NB4 (cell line): ENCODE measurements around the gene EPS8L2.

Experiments used
- DNase-seq: peaks from one replicate; pipeline ENCODE4 v3.0.0; 2010; ENCODE audit warnings: low read depth
- H3K4me3 ChIP-seq: one replicate; pipeline ENCODE4 v1.5.1; 2011; ENCODE audit warnings: mild to moderate bottlenecking, low read depth, low read length, moderate library complexity
- MYC ChIP-seq: IDR thresholded peaks from 2 replicates; pipeline ENCODE4 v1.6.1; 2011; ENCODE audit warnings: low read depth, low read length
- POLR2A ChIP-seq: IDR thresholded peaks from 2 replicates; pipeline ENCODE4 v1.6.1; 2011; ENCODE audit warnings: mild to moderate bottlenecking; ENCODE audit not compliant: insufficient read length; ENCODE audit errors: extremely low read depth
- TF ChIP-seq, protein P1 (sequence below): IDR thresholded peaks from one replicate; pipeline ENCODE4 v1.5.1; 2012; ENCODE audit warnings: low read depth, low read length
- TF ChIP-seq, protein P2 (sequence below): IDR thresholded peaks from 2 replicates; pipeline ENCODE4 v1.6.1; 2011; ENCODE audit warnings: low read depth, low read length

Gene EPS8L2

GRCh38 chr11:705646-706438 is at the start of gene EPS8L2:
Gene EPS8L2, plus strand, starts transcription at chr11:706231. Its CDS starts 3,177 bp downstream, at chr11:709408.
- H3K4me3 ChIP-seq = no peak within 1 kb of the TSS
- no peak for DNase-seq
- TF ChIP-seq, protein P1, sequence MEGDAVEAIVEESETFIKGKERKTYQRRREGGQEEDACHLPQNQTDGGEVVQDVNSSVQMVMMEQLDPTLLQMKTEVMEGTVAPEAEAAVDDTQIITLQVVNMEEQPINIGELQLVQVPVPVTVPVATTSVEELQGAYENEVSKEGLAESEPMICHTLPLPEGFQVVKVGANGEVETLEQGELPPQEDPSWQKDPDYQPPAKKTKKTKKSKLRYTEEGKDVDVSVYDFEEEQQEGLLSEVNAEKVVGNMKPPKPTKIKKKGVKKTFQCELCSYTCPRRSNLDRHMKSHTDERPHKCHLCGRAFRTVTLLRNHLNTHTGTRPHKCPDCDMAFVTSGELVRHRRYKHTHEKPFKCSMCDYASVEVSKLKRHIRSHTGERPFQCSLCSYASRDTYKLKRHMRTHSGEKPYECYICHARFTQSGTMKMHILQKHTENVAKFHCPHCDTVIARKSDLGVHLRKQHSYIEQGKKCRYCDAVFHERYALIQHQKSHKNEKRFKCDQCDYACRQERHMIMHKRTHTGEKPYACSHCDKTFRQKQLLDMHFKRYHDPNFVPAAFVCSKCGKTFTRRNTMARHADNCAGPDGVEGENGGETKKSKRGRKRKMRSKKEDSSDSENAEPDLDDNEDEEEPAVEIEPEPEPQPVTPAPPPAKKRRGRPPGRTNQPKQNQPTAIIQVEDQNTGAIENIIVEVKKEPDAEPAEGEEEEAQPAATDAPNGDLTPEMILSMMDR = no peak
- TF ChIP-seq MYC = no peak
- TF ChIP-seq POLR2A = no peak
- TF ChIP-seq, protein P2, sequence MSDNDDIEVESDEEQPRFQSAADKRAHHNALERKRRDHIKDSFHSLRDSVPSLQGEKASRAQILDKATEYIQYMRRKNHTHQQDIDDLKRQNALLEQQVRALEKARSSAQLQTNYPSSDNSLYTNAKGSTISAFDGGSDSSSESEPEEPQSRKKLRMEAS = no peak

GRCh38 chr11:656426-656825 is 49.6 kb upstream of the EPS8L2 start:
- DNase-seq = no peak
- no peak overlapping the region for H3K4me3 ChIP-seq
- TF ChIP-seq, protein P2 = no peak
- TF ChIP-seq POLR2A (no peak), MYC (no peak)
- TF ChIP-seq, protein P1 = no peak

- no peak overlapping the region for H3K4me3 ChIP-seq
- TF ChIP-seq POLR2A (no peak), MYC (no peak)
- TF ChIP-seq, protein P2 = no peak
- TF ChIP-seq, protein P1 = no peak
- DNase-seq = no peak
Measured at GRCh38 chr11:656866-657265, 49.2 kb upstream of the EPS8L2 start.

- no peak for DNase-seq
- H3K4me3 ChIP-seq = no peak overlapping the region
- TF ChIP-seq, protein P2 = no peak
- TF ChIP-seq, protein P1 = no peak
Measured at GRCh38 chr11:657691-658126, 48.3 kb upstream of the EPS8L2 start.

- H3K4me3 ChIP-seq = no peak overlapping the region
- no peak for DNase-seq
- TF ChIP-seq, protein P1 = no peak
Measured at GRCh38 chr11:659532-660085, 46.4 kb upstream of the EPS8L2 start.

GRCh38 chr11:660281-660680 is 45.8 kb upstream of the EPS8L2 start:
- no peak for DNase-seq
- H3K4me3 ChIP-seq = no peak overlapping the region
- TF ChIP-seq MYC (no peak), POLR2A (no peak)
- TF ChIP-seq, protein P1 = no peak
- TF ChIP-seq, protein P2 = no peak
